LNCAP (cell line): Measurements from ENCODE around the gene ZBTB20.

ENCODE experiments used
- CTCF ChIP-seq: fragments of 450-650 bp; IDR thresholded peaks from 2 replicates; pipeline ENCODE4 v1.5.1; 2017; ENCODE audit warnings: mild to moderate bottlenecking

ZBTB20 gene

GRCh38 chr3:114558271-114558670 lies 588.8 kb downstream of the ZBTB20 start:
- no peak for TF ChIP-seq CTCF

- TF ChIP-seq CTCF: no peak
Observed at GRCh38 chr3:114557791-114558190, 589.3 kb downstream of the ZBTB20 start.

- TF ChIP-seq CTCF: no peak
Observed at GRCh38 chr3:114556657-114557213, 590.4 kb downstream of the ZBTB20 start.

- no peak for TF ChIP-seq CTCF
Observed at GRCh38 chr3:114554731-114555130, 592.4 kb downstream of the ZBTB20 start.

GRCh38 chr3:114553949-114554593 lies 593.0 kb downstream of the ZBTB20 start:
- no peak for TF ChIP-seq CTCF

GRCh38 chr3:114552527-114552812 lies 594.6 kb downstream of the ZBTB20 start:
- TF ChIP-seq CTCF: no peak

GRCh38 chr3:114551770-114552526 lies 595.1 kb downstream of the ZBTB20 start:
- TF ChIP-seq CTCF: no peak
